Smooth muscle cell (in vitro differentiated cells): Measurements from ENCODE around the gene CDCA7L. TPM values are rescaled to one million over a fixed set of nuclear protein-coding genes. Genes with fewer than 3 reads are reported as not detected.
"Not testable (repeated sequence)": the region's sequence is repeated elsewhere in the genome, so short reads cannot be mapped to it uniquely, and the experiment has no call there.

Source experiments
- DNase-seq: peaks from one replicate; lab custom pipeline; 2025; ENCODE audit not compliant: unreplicated experiment; lab: John Stamatoyannopoulos, UW
- H2AFZ ChIP-seq: fragments of 200-600 bp; sonication (generic); 2 replicates; pipeline ENCODE4 v1.6.0; 2016; ENCODE audit warnings: antibody characterized with exemption, low read depth, mild to moderate bottlenecking
- H3F3A ChIP-seq: fragments of 200-600 bp; sonication (generic); 2 replicates; pipeline ENCODE4 v1.6.0; 2017; ENCODE audit warnings: antibody characterized with exemption, low read depth
- H3K27ac ChIP-seq: fragments of 200-600 bp; sonication (generic); 2 replicates; pipeline ENCODE4 v1.5.1; 2016; ENCODE audit warnings: low read depth, mild to moderate bottlenecking
- H3K27me3 ChIP-seq: fragments of 200-600 bp; sonication (generic); 2 replicates; pipeline ENCODE4 v1.6.1; 2016; ENCODE audit warnings: low read depth, mild to moderate bottlenecking
- H3K36me3 ChIP-seq: fragments of 200-600 bp; sonication (generic); 2 replicates; pipeline ENCODE4 v1.5.1; 2016; ENCODE audit warnings: low read depth
- H3K4me1 ChIP-seq: fragments of 200-600 bp; sonication (generic); 2 replicates; pipeline ENCODE4 v1.5.1; 2016; ENCODE audit warnings: low read depth
- H3K4me2 ChIP-seq: fragments of 200-600 bp; sonication (generic); 2 replicates; pipeline ENCODE4 v1.6.0; 2016; ENCODE audit warnings: mild to moderate bottlenecking
- H3K4me3 ChIP-seq: fragments of 200-600 bp; sonication (generic); 2 replicates; pipeline ENCODE4 v1.5.1; 2016; ENCODE audit warnings: mild to moderate bottlenecking
- H3K79me2 ChIP-seq: fragments of 200-600 bp; sonication (generic); 2 replicates; pipeline ENCODE4 v1.6.0; 2016; ENCODE audit warnings: low read depth, mild to moderate bottlenecking
- H3K9ac ChIP-seq: fragments of 200-600 bp; sonication (generic); 2 replicates; pipeline ENCODE4 v1.6.0; 2016; ENCODE audit warnings: low read depth
- H3K9me3 ChIP-seq: fragments of 200-600 bp; sonication (generic); replicated peaks from 2 replicates; pipeline ENCODE4 v1.5.1; 2016; ENCODE audit warnings: low read depth
- H4K20me1 ChIP-seq: fragments of 200-600 bp; sonication (generic); 2 replicates; pipeline ENCODE4 v1.6.0; 2016; ENCODE audit warnings: low read depth
- WGBS: methylation state at CpG from one replicate; pipeline ENCODE4 v1.1.7; 2016; ENCODE audit warnings: low lambda C conversion rate; 5-methylcytosine and 5-hydroxymethylcytosine counted together
- polyA plus RNA-seq: library from polyadenylated mRNA; unstranded; fragments of >200 nt; fragmentation: Nextera tagmentation; extraction: Ambion mirVana; gene quantifications from 2 replicates; pipeline ENCODE4 v1.2.1, GENCODE V29; 2016
- total RNA-seq: library from RNA; depleted of rRNA; stranded (reverse); fragments of >200 nt; gene quantifications from 2 replicates; pipeline ENCODE4 v1.2.3, GENCODE V29; 2014
- TF ChIP-seq, protein P1 (sequence below): fragments of 200-600 bp; sonication (generic); IDR thresholded peaks from 2 replicates; pipeline ENCODE4 v1.5.1; 2017; ENCODE audit warnings: borderline replicate concordance, mild to moderate bottlenecking, antibody characterized with exemption; ENCODE audit not compliant: insufficient read depth, poor library complexity, severe bottlenecking

The CDCA7L gene
- total and polyA plus RNA-seq, 2 experiments from 2014 or later, result 9.3 to 13.9 TPM

GRCh38 chr7:21866731-21867130, 79.0 kb downstream of the CDCA7L start:
- TF ChIP-seq, protein P1, sequence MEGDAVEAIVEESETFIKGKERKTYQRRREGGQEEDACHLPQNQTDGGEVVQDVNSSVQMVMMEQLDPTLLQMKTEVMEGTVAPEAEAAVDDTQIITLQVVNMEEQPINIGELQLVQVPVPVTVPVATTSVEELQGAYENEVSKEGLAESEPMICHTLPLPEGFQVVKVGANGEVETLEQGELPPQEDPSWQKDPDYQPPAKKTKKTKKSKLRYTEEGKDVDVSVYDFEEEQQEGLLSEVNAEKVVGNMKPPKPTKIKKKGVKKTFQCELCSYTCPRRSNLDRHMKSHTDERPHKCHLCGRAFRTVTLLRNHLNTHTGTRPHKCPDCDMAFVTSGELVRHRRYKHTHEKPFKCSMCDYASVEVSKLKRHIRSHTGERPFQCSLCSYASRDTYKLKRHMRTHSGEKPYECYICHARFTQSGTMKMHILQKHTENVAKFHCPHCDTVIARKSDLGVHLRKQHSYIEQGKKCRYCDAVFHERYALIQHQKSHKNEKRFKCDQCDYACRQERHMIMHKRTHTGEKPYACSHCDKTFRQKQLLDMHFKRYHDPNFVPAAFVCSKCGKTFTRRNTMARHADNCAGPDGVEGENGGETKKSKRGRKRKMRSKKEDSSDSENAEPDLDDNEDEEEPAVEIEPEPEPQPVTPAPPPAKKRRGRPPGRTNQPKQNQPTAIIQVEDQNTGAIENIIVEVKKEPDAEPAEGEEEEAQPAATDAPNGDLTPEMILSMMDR, result no peak
- H4K20me1 ChIP-seq, result no peaks in the 10 kb centered on the region
- 63% methylated on average over 1 of the region's 1 CpG for WGBS
- no peak overlapping the region for H3K27ac ChIP-seq
- H3K4me1 ChIP-seq, result peaks cover 12% of the 10 kb centered on the region
- H3K9ac ChIP-seq, result no peak overlapping the region
- no peaks in the 10 kb centered on the region for H3K27me3 ChIP-seq
- no peaks in the 10 kb centered on the region for H3K79me2 ChIP-seq
- no peaks in the 10 kb centered on the region for H3F3A ChIP-seq
- H3K4me2 ChIP-seq, result no peak overlapping the region
- H2AFZ ChIP-seq, result no peak overlapping the region
- H3K4me3 ChIP-seq, result no peak overlapping the region
- H3K9me3 ChIP-seq, result no peaks in the 10 kb centered on the region
- no peaks in the 10 kb centered on the region for H3K36me3 ChIP-seq
- no peak for DNase-seq

GRCh38 chr7:21865631-21866204, 80.0 kb downstream of the CDCA7L start:
- 77% methylated on average over 7 of the region's 7 CpGs for WGBS
- peaks cover 12% of the 10 kb centered on the region for H3K4me1 ChIP-seq
- H3K79me2 ChIP-seq, H3K27ac ChIP-seq, DNase-seq, H3K9me3 ChIP-seq, H3K27me3 ChIP-seq, H2AFZ ChIP-seq, H3K4me2 ChIP-seq, H3K4me3 ChIP-seq, H3K9ac ChIP-seq, H3F3A ChIP-seq, H3K36me3 ChIP-seq, H4K20me1 ChIP-seq: not testable (repeated sequence)

DNA sequence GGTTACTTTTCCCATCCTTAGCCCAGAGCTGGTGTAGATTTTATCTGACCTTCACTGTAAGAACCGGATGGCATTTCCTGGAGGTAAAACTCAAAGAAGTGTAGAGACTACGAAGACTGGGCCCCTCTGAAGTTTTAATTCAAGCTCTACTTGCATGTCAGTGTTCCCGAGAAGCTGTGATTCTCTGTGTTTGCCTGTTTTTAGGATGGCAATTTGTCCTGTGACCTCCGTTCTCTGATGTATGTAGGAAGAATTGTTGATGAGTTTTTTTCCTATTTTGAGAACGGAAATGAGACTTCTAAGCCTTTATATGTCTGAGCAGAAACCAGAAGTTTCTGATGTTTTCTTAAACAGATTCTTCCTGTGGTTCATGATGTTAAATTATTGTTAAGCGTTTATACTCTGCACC, 94.1 kb downstream of the CDCA7L start:
- peak overlapping the region; percentile 45 for H3K9ac ChIP-seq
- TF ChIP-seq, protein P1, result no peak
- DNase-seq, result no peak
- H2AFZ ChIP-seq, result peak overlapping the region; percentile 93
- no peaks in the 10 kb centered on the region for H3K4me1 ChIP-seq
- no peaks in the 10 kb centered on the region for H4K20me1 ChIP-seq
- WGBS, result 73% methylated on average over 6 of the region's 6 CpGs
- H3K36me3 ChIP-seq, result no peaks in the 10 kb centered on the region
- H3K79me2 ChIP-seq, result no peaks in the 10 kb centered on the region
- no peaks in the 10 kb centered on the region for H3K27me3 ChIP-seq
- H3K9me3 ChIP-seq, result no peaks in the 10 kb centered on the region
- no peak overlapping the region for H3K4me2 ChIP-seq
- H3K27ac ChIP-seq, result peak overlapping the region; percentile 80
- no peak overlapping the region for H3K4me3 ChIP-seq
- no peaks in the 10 kb centered on the region for H3F3A ChIP-seq
